GM12891 (cell line): ENCODE measurements around the gene PHF20.

Experiments used
- PAX5 ChIP-seq: IDR thresholded peaks from 2 replicates; pipeline ENCODE4 v1.6.1; 2011; ENCODE audit warnings: low read length, moderate library complexity, mild to moderate bottlenecking; ENCODE audit not compliant: insufficient read depth, severe bottlenecking
- POLR2A ChIP-seq: IDR thresholded peaks from 2 replicates; pipeline ENCODE4 v1.6.1; 2011; ENCODE audit warnings: low read depth, low read length, control low read depth
- POLR2AphosphoS5 ChIP-seq: IDR thresholded peaks from 2 replicates; pipeline ENCODE4 v1.6.1; 2011; ENCODE audit warnings: low read depth, low read length, control low read depth
- POU2F2 ChIP-seq: IDR thresholded peaks from 2 replicates; pipeline ENCODE4 v1.6.1; 2011; ENCODE audit warnings: low read depth, mild to moderate bottlenecking, control low read depth, low read length, moderate library complexity
- SPI1 ChIP-seq: IDR thresholded peaks from 2 replicates; pipeline ENCODE4 v1.6.1; 2011; ENCODE audit warnings: low read depth, low read length, control low read depth
- TAF1 ChIP-seq: IDR thresholded peaks from 2 replicates; pipeline ENCODE4 v1.6.1; 2011; ENCODE audit warnings: low read depth, low read length, control low read depth

- TF ChIP-seq POLR2A = no peak
- no peak for TF ChIP-seq POLR2AphosphoS5
- TF ChIP-seq TAF1 = no peak
- TF ChIP-seq POU2F2 = no peak
- TF ChIP-seq SPI1 = no peak
- no peak for TF ChIP-seq PAX5
Measured at GRCh38 chr20:35757098-35757705, 14.6 kb upstream of the PHF20 start.
